Activated CD8-positive, alpha-beta memory T cell treated with anti-CD3 and anti-CD28 coated beads, Interleukin-2, amount 50 U/mL, for 48 hours (primary cell): ENCODE results near the gene UHRF2.
"Not testable (repeated sequence)": the region's sequence is repeated elsewhere in the genome, so short reads cannot be mapped to it uniquely, and the experiment has no call there.

ENCODE experiments used
- DNase-seq: peaks from one replicate; pipeline ENCODE4 v3.0.0-alpha.2; 2020

The UHRF2 gene

GRCh38 chr9:6498982-6499381 is 86.0 kb downstream of the UHRF2 start:
- no peak for DNase-seq

DNA sequence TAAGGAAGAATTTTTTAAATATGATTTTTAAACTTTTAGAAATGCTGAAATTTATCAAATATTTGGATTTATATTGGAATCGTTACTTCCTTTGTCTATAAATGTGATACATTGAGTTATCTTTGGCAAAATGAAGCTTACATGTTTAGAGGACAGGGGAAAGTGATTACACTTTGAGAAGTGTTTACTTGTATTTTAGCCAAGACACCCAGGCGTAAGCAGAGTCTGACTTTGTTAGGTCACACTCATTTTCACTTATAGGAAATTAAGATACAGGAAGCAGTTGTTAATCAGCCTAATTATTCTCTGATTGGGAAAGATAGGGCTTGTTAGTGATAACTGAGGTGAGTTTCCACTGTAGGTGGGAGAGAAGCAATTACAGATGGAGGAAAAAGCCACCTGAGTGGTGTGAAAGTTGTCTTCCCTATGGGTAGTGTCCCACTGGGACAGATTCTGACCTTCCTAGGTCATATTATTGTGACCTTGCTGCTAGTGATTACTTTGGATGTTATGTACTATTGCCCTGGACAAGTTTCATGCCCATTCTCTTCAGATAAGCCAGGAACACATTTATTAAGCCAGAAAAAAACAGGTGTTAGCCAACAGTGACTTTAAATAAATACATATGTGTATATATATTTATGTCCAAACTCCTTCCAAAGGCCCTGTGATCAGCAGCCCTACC is 88.7 kb downstream of the UHRF2 start:
- no peak for DNase-seq

GRCh38 chr9:6502399-6502798 is 89.4 kb downstream of the UHRF2 start:
- DNase-seq = no peak

DNA sequence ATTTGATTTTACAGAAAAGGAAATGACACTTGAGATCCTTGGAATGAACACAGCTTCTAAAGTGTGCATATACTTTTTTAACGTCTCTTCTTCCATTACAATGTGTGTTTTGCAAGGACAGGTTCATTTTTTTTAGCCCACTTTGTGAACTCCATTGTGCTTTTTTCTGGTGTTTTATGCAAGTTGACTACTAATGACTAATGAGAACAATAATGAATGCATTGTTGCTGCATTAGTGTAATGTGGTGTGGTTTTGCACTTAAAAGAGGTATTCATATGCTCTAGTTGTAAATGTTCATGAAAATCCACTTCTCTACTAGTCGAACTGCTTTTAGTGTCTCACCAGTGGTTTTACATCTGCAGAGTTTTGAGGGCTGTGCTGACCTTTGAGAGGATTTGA is 93.6 kb downstream of the UHRF2 start:
- DNase-seq = no peak

GRCh38 chr9:6512085-6512657 is 99.2 kb downstream of the UHRF2 start:
- no peak for DNase-seq

DNA sequence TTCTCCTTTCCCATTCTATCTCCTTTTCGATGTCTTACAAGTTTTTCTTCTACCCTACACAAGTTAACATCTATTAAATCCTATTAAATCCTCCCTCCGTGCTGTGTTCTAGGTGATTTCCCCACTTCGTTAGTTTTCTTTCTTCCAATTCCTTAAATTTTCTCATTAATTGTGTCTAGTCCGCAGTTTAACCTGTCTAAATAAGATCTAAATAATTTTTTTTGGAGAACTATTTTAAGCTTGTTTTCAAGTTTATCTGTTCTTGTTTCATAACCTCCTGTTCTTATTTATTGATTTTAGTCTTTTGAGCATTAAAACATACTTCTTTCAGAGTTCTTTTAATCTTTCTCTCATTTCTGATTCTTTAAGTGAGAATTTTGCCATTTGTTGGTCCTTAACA is 109.3 kb downstream of the UHRF2 start:
- DNase-seq = no peak

GRCh38 chr9:6525326-6526045 is 112.5 kb downstream of the UHRF2 start:
- no peak for DNase-seq

- no peak for DNase-seq
Measured at GRCh38 chr9:6535594-6535993, 122.6 kb downstream of the UHRF2 start.

DNA sequence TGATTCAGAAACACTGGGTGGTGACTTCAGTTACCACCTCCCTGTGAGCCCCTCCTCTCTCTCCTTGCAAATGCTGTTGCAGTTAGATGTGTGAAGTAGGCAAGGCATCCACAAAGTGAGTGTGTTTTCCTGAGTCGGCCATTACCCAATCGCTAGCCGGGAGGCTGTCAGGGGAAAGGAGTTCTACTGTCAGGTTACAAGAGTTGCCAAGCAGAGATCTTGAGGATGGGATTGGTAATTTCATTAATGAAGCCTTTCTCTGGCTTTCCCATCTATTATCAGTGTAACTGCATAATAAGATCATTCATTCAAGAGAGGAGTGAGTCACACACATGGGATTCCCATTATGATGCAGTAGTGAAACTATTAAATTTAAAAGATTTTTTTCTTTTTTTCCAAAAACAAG is 125.7 kb downstream of the UHRF2 start:
- no peak for DNase-seq

DNA sequence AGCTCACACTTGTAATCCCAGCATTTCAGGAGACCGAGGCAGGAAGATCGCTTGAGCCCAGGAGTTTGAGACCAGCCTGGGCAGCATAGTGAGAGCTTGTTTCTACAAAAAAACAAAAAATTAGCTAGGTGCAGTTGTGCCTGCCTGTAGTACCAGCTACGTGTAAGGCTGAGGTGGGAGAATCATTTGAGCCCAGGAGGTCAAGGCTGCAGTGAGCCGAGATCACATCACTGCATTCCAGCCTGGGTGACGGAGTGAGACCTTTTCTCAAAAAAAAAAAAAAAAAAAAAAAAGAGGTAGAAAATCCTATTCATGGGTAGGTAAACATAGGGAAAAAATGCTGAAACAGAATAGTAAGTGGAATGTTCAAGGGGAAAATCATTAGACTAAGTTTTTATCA is 129.6 kb downstream of the UHRF2 start:
- not testable (repeated sequence) for DNase-seq

DNA sequence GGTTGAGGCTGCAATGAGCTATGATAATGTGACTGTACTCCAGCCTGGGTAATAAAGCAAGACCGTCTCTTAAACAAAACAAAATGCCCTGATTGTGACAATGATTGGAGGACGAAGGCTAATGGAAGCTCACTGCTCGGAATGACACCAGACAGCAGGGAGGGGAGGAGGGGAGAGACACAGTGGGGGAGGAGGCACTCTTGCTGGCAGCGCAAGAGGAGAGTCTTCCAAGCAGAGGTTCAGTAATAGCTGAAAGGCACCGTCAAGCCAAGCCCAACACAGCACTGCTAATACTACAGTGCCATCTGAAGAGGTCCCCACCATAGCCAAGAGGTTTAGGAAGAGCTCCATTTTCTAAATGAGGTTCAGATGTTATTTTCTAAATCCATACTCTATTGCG is 130.2 kb downstream of the UHRF2 start:
- no peak for DNase-seq

DNA sequence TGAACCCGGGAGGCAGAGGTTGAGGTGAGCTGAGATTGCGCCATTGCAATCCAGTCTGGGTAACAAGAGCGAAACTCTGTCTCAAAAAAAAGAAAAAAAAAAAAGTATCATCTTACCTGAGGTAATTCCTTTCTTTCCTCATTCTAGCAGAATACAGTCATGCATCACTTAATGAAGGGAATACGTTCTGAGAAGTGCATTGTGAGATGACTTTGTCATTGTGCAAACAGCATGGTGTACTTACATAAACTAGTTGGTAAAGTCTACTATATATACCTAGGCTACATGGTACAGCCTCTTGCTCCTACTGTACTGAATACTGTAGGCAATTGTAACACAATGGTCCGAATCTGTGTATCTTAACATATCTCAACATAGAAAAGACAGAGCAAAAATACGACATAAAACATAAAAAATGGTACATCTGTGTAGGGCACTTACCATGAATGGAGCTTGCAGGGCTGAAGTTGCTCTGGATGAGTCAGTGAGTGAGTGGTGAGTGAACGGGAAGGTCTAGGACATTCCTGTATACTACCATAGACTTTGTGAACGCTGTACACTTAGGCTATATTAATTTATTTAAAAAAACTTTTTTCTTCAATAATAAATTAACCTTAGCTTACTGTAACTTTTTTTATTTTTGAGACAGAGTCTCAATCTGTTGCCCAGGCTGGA is 132.2 kb downstream of the UHRF2 start:
- no peak for DNase-seq

DNA sequence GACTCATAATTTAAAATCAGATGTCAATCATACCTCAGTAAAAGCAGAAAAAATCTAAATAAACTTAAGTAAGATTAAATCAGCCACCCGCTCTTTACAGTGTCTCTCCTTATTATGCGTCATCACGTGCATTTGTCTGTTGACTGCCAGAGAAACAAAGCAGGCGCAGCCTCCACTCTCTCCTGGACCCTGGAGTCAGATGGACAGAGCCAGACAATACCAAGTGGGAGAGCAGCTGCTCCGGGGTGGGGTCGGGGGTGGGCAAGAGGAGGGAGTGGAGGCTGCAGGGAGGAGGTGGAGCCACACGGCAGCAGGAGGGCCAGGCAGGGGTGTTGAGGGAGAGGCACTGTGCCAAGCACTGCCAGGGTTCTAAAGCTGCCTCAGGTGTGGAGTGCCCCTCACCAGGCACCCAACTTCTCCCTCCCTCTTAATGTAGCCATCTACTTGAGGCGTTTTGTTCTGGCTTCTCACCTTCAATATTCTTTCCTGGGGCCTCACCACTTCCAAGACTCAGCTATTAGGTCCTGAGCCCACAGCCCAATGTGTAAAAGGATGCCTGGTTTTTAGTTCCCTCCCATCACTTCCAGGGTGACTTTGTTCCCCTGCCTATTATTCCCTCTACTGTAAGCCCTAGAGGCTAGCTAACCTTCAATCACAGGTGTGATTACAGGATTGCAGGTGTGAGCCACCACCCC is 136.3 kb downstream of the UHRF2 start:
- no peak for DNase-seq

GRCh38 chr9:6551136-6551535 is 138.1 kb downstream of the UHRF2 start:
- no peak for DNase-seq

DNA sequence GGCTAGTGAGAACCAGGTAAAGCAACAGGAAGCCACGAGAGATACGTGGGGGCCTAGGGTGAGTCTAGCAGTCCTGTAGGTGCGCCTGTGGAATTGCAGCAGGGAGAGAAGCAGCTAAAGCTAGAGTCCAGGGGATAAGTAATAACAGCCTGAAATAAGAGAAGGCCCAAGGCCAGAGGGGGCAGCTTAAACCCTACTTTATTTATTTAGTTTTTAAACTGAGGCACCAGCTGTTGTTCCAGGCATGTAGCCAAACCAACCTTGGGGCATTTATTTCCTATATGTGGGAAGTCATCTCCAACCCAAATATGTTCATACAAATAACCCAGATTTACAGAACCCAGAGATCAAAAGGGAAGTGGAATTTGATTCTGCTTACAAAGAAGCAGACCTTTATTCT is 139.0 kb downstream of the UHRF2 start:
- no peak for DNase-seq

DNA sequence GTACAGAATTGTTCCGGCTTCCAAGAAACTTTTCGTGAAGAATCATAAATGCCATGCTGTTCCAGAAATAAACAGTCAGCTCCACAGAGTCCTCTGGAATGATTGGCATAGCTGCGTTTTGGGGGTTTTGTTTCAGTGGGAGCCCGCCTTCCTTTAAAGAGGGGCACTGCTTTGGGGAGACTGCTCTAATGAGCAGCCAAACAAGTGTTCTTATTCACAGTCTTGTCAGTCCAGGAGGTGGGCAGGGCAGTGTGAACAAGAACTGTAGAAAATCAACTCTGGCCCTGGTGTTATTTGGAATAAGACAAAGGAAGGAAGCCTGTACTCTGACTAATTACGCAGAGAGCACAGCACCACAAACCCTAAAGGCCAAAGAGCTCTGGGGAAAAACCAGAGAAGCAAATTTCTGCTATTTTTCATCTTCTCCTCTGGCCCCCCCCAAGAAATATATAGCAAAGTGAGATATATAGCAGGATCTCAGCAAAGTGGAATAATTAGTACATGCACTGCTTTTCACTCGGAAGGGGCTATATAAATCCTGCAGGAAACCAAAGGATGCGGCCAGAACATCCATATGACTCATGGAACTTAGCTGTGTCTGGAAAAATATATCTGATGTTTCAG is 139.6 kb downstream of the UHRF2 start:
- no peak for DNase-seq

DNA sequence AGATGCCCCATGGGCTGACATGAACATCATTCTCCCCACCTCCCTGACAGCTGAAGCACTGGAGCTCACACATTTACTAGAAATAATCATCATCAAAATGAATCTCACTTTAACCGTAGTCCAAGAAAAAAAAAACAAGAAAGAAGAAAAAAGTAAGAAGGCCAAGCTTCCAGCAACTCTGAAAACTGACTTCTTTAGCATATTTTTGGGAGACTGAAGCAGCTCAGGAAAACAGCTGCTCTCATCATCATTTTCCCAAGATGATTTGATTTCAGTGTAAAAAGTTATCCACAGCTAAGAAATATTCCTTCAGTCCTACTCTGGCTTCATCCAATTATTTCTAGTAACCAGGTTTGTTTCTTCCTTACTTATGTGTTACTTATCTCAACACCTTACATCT is 140.9 kb downstream of the UHRF2 start:
- no peak for DNase-seq
